Prostate gland (tissue), 2 donors: ENCODE data around the gene ERBIN. TPM values are rescaled to one million over a fixed set of nuclear protein-coding genes. Genes with fewer than 3 reads are reported as not detected.

Source experiments
- DNase-seq: peaks from one replicate; pipeline ENCODE4 v3.0.0-alpha.2; 2019; ENCODE audit warnings: low spot score
- H3K27ac ChIP-seq, 2 donors: fragments of 200-600 bp; sonication (generic); 2 replicates each; pipeline ENCODE4 v1.5.1; 2017 to 2019
- H3K27me3 ChIP-seq: fragments of 200-600 bp; sonication (generic); replicated peaks from 2 replicates; pipeline ENCODE4 v1.5.1; 2019; ENCODE audit not compliant: insufficient read depth
- H3K36me3 ChIP-seq, 2 donors: fragments of 200-600 bp; sonication (generic); 1 replicate in 1 of 2; 2 replicates in 1 of 2; pipeline versions ENCODE4 v1.5.1 to v1.8.1; 2017 to 2019
- H3K4me1 ChIP-seq: fragments of 200-600 bp; sonication (generic); replicated peaks from 2 replicates; pipeline ENCODE4 v1.5.1; 2019
- H3K4me3 ChIP-seq, 2 donors: fragments of 200-600 bp; sonication (generic); 2 replicates each; pipeline ENCODE4 v1.5.1; 2017 to 2019
- H3K9me3 ChIP-seq: fragments of 200-600 bp; sonication (generic); 2 replicates; pipeline ENCODE4 v1.5.1; 2017
- CTCF ChIP-seq, 4 experiments: fragments of 200-600 bp in 2 of 4; fragments of 450-650 bp in 2 of 4; sonication (generic) in 2 of 4; IDR thresholded peaks; 1 replicate in 3 of 4; 2 replicates in 1 of 4; pipeline ENCODE4 v1.5.1; 2016 to 2019; ENCODE audit warnings: antibody characterized with exemption in 4 of 4, mild to moderate bottlenecking in 2 of 4, moderate library complexity in 2 of 4
- POLR2A ChIP-seq: fragments of 450-650 bp; IDR thresholded peaks from one replicate; pipeline ENCODE4 v1.6.1; 2016; ENCODE audit warnings: antibody characterized with exemption, mild to moderate bottlenecking
- POLR2AphosphoS5 ChIP-seq: sonication (generic); formaldehyde crosslinking; IDR thresholded peaks from one replicate; pipeline ENCODE4 v1.6.1; 2017; ENCODE audit warnings: antibody characterized with exemption
- WGBS: methylation state at CpG from one replicate; pipeline ENCODE4 v1.1.5; 2018; 5-methylcytosine and 5-hydroxymethylcytosine counted together
- intact Hi-C: fragments of 100-400 bp; cut with DNase I; formaldehyde crosslinking; loops from one replicate; pipeline ENCODE4 v1.14.2; 2022
- total RNA-seq, 2 donors: library from RNA; depleted of rRNA; stranded (reverse); fragments of >200 nt; gene quantifications; one replicate each; pipeline ENCODE4 v1.1.0, GENCODE V29; 2016

Gene ERBIN
- total RNA-seq, 2 donors from 2014 or later: 68.8 to 73.6 TPM

- 5% methylated on average over 5 of the region's 5 CpGs for WGBS
- DNase-seq: no peak
- Histone ChIP-seq H3K36me3 (no peaks in the 10 kb centered on the region), H3K4me3 (peak overlapping the region; percentile 86 to 97), H3K9me3 (no peaks in the 10 kb centered on the region), H3K27ac (peak overlapping the region; percentile 100), H3K4me1 (peaks cover 3% of the 10 kb centered on the region), H3K27me3 (no peaks in the 10 kb centered on the region)
- intact Hi-C loops: loop anchor here (5.0 to 10.0 kb wide), 4 partner anchors 96 to 304 kb away; partner anchors contain the start of genes SHLD3, SREK1, TRAPPC13 and TRIM23
- TF ChIP-seq CTCF (IDR thresholded peaks at IDR 0.05): no peak
- no peak for TF ChIP-seq POLR2A
- no peak for TF ChIP-seq POLR2AphosphoS5
These were observed 2.0 kb downstream of the ERBIN start for GRCh38 chr5:65928322-65928752.

- H3K27ac ChIP-seq: no peak overlapping the region
- H3K27me3 ChIP-seq: no peaks in the 10 kb centered on the region
- intact Hi-C loops: loop anchor here (5.0 to 10.0 kb wide), 4 partner anchors 96 to 304 kb away; partner anchors contain the start of genes SHLD3, SREK1, TRAPPC13 and TRIM23
- no peaks in the 10 kb centered on the region for H3K9me3 ChIP-seq
- H3K36me3 ChIP-seq: no peaks in the 10 kb centered on the region
- WGBS: 60% methylated on average over 3 of the region's 3 CpGs
- H3K4me3 ChIP-seq: peak overlapping the region; percentile 86 to 97
- TF ChIP-seq CTCF (IDR thresholded peaks at IDR 0.05): no peak
- no peak for TF ChIP-seq POLR2AphosphoS5
- no peak for TF ChIP-seq POLR2A
- no peak for DNase-seq
- peaks cover 3% of the 10 kb centered on the region for H3K4me1 ChIP-seq
These were observed 2.5 kb downstream of the ERBIN start for GRCh38 chr5:65928860-65929259.

GRCh38 chr5:65932676-65933075 lies 6.3 kb downstream of the ERBIN start:
- no peaks in the 10 kb centered on the region for H3K36me3 ChIP-seq
- peaks cover 3% of the 10 kb centered on the region for H3K4me1 ChIP-seq
- intact Hi-C loops: no loop called here
- no peaks in the 10 kb centered on the region for H3K9me3 ChIP-seq
- no peaks in the 10 kb centered on the region for H3K27me3 ChIP-seq
- no peak overlapping the region for H3K27ac ChIP-seq
- no peak for TF ChIP-seq POLR2A
- no peak for TF ChIP-seq POLR2AphosphoS5
- no peak for TF ChIP-seq CTCF (IDR thresholded peaks at IDR 0.05)
- DNase-seq: no peak
- WGBS: 94% methylated on average over 4 of the region's 4 CpGs
- no peak overlapping the region for H3K4me3 ChIP-seq

- TF ChIP-seq POLR2AphosphoS5: no peak
- no peak for TF ChIP-seq POLR2A
- no peak for TF ChIP-seq CTCF (IDR thresholded peaks at IDR 0.05)
These were observed 6.9 kb downstream of the ERBIN start for GRCh38 chr5:65933295-65933694.

GRCh38 chr5:65938256-65938655 lies 11.9 kb downstream of the ERBIN start:
- 92% methylated on average over 5 of the region's 5 CpGs for WGBS

More at GRCh38 chr5:65933295-65933694, 6.9 kb downstream of the ERBIN start:
- 70% methylated on average over 2 of the region's 2 CpGs for WGBS
- H3K27ac ChIP-seq: no peak overlapping the region
- H3K27me3 ChIP-seq: no peaks in the 10 kb centered on the region
- intact Hi-C loops: no loop called here
- no peaks in the 10 kb centered on the region for H3K36me3 ChIP-seq
- no peak overlapping the region for H3K4me3 ChIP-seq
- H3K4me1 ChIP-seq: peaks cover 3% of the 10 kb centered on the region
- H3K9me3 ChIP-seq: no peaks in the 10 kb centered on the region
- no peak for DNase-seq

More at GRCh38 chr5:65938256-65938655, 11.9 kb downstream of the ERBIN start:
- intact Hi-C loops: no loop called here
- no peak for DNase-seq
- H3K4me3 ChIP-seq: no peak overlapping the region
- H3K4me1 ChIP-seq: no peaks in the 10 kb centered on the region
- H3K27ac ChIP-seq: no peak overlapping the region
- no peak for TF ChIP-seq CTCF (IDR thresholded peaks at IDR 0.05)
- no peak for TF ChIP-seq POLR2AphosphoS5
- TF ChIP-seq POLR2A: no peak
- H3K36me3 ChIP-seq: no peaks in the 10 kb centered on the region
- H3K27me3 ChIP-seq: no peaks in the 10 kb centered on the region
- H3K9me3 ChIP-seq: no peaks in the 10 kb centered on the region
